Fibroblast of skin of back (primary cell): ENCODE results near the gene DNAJC21.
A peak's percentile ranks its signal among the peaks of the same experiment; 100 is the strongest.
"Not testable (repeated sequence)": the region's sequence is repeated elsewhere in the genome, so short reads cannot be mapped to it uniquely, and the experiment has no call there.

Source experiments
- DNase-seq: peaks from one replicate; pipeline ENCODE4 v3.0.0-alpha.2; 2013

DNAJC21 gene

DNA sequence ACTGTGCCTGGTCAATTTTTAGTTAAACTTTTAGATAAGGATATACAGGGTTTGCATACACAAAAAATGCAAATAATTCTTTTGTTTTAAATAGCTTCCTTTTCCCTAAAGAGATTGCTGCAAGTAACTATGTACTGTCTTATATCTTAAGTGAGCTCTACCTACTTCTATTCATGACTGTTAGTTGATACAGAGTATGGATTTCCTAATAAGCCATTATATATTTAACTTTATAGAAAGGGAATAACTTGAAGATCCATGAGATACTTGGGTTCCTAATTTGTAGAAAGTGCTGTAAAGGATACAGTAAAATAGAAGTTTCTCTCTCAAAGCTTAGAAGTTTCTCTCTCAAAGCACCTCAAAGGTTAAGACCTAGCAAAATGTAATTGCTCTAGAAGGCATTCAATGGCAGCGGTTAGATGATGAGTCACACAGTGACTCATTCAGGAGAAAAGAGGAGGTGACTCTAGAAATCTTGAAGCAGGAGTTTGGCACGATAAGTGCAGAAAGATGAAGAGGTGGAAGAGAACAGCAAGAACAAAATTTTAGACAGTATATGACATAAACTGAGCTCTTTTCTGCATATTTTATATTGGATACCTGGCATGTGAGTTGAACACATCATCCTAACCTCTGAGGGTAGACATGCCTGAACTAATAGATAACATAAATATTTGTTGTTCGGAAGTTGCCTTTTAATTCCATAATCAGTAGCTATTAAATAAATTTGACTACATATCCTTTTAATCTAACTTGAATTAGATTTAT is 5.5 kb upstream of the DNAJC21 start:
- peak; percentile 87 for DNase-seq

DNA sequence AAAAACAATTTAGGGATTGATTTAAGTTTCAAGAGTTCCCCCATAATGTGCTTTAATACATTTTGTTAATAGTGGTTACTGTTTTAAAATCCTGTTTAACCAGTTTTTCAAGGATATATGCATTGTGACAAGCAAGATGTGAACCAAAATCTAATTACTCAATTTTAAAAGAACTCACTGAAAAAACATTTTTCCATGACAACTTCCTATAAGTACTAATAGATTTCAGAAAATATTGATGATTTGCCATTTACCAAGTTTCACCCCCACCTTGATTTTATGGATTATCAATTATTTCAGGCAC is 4.9 kb upstream of the DNAJC21 start:
- no peak for DNase-seq

DNA sequence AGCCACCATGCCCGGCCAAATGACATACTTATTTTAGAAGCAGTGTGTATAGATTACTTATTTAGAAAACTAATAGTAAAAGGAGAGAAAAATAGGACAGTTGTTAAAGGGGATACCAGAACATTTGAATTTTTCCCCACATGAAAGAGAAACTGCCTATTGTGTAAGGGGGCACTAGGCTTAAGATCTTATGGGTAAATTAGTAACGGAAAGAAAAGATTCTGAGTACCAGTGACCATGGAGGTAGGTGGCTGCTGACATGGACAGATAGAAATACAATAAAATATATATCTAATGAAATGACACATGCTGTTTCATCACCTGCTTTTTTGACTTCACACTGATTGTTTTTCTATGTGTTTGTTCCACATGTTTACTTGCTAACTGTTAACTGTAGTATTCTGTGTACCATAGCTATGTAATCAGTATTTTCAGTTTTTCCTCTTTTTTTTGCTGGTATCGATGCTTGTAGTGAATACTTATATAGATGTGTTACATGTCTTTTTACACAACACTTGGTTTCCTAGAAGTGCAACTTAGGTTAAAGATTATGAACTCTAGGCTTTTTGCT is 3.0 kb upstream of the DNAJC21 start:
- DNase-seq = no peak

DNA sequence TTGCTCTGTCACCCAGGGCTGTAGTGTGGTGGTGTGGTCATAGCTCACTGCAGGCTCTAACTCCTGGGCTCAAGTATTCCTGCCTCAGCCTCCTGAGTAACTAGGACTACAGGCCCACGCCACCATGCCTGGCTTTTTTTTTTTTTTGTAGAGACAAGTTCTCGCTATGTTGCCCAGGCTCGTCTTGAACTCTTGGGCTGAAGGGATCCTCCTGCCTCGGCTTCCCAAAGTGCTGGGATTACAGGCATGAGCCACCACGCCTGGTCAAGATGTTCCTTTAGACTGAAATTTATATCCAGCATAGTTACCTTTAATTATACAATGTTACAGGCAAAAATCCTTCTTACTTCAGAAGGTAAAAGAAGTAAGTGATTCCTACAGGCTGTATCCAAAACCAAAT is 1.6 kb upstream of the DNAJC21 start:
- no peak for DNase-seq

DNA sequence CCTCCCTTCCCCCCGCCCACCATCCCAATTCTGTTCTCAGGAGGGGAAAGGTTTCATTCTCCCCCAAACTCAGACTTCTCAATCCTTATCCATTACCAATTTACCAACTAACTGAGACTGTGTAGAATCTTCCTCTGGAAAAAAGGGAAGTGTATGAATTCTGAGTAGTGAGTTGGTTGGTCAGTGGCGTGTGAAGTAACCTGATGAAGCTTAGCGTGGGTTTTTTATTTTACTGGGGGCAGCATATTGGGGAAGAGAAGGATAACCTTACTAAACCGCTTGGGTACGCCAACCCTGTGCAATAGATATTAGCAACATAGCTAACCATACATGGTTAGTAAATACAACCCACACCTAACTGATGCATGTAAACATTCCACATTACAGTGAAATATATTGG is 1.1 kb upstream of the DNAJC21 start:
- DNase-seq = no peak

DNA sequence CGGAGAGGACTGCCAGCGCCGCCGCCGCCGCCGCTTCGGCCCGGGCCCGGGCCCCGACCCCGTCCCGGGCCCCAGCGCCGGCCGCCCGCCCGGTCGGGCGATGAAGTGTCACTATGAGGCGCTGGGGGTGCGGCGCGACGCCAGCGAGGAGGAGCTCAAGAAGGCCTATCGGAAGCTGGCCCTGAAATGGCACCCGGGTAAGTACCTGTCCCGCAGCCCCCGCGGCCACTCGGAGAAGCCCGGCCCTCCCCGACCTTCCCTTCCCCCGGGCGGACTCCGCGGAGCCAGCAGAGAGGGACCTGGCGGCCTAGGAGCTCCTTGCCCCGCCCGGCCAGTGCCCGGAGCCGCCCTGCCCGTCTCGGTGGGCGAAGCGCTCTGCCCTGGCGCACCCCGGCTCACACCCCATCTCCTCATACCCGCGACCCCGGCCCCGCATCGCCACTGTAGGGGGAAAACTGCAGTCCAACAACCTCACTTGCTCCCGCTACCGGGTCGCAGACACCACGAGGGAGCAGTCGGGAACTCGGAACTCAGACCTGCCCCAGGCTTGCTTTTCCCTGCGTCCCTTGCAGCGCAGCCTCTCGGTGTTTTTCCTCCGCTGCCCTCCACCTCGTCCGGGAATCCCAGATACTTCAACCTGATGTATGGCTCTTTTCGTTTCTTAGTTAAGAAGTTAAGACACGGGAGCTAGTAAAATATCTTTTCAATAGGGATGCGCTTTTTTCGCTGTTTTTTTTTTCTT is 532 bp downstream of the DNAJC21 start:
- peak; percentile 82 for DNase-seq

DNA sequence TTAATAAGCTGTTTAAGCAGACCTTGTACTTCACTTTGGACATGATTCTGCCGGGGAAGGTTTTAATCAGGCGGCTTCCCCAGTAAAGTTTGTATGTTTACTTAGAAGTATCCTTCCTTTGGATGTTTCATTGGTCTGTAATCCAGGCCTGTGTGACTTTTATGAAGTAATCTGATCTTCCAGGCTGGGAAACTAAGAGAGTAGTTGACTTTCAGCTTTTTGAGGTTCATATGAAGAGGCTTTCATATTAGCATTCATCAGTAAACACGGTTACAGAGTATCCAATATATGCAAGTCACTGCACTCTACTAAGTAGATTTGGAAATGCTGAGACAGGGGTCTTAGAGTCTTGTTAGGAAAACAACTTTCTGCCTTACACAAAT is 1.1 kb downstream of the DNAJC21 start:
- DNase-seq = peak; percentile 29

DNA sequence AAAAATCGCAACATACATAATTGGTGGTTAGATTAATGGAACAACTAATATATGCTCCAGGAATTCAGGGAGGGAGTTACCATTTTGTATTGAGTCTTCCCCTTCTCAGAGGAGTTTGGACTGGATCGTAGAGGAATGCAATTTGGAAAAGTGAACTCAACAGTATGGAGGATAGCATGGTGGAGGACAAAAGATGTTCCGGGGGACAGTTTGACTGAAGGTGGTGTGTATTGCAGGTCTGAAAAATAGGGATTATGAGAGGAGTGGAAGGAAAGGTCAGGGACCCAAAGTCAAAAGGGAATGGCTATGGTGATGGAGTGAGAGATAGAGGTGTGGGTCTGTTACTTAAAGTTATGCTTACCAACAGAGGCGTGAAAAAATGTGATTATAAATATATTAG is 1.5 kb downstream of the DNAJC21 start:
- no peak for DNase-seq

DNA sequence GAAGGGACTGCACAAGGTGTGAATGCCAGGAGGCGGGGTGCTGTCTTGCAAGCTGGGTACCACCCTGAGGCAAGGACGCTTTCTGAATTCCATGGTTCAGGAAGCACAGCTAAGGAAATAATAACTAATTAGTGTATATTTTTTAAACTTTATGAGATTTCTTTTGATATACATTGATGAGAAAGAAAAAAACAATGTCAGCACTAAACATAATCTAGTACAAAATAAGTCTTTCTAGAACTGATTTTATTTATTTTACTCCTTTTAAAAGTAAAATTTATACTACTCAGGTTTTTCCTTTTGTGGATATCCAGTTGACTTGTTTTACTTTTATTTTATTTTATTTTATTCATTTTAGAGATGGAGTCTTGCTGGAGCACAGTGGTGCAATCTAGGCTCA is 3.6 kb downstream of the DNAJC21 start:
- no peak for DNase-seq

DNA sequence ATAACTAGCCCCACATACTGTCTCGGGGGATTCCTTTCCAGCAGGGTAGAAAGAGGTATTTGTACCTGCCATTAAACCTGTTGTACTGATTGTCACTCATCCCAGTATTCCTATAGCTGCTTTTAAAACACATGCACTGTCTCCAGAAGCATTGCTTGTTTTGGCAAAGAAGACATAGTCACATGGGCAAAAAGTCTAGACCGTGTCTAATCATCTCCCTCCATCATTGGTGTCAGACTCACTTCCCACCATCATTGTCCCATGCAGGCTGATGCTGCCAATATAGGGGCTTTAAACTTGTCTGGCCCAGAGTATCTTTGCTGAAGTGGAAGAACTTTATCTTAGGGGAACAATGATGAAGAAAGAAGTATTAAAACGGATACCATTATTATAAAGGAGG is 12.6 kb downstream of the DNAJC21 start:
- DNase-seq = no peak

DNA sequence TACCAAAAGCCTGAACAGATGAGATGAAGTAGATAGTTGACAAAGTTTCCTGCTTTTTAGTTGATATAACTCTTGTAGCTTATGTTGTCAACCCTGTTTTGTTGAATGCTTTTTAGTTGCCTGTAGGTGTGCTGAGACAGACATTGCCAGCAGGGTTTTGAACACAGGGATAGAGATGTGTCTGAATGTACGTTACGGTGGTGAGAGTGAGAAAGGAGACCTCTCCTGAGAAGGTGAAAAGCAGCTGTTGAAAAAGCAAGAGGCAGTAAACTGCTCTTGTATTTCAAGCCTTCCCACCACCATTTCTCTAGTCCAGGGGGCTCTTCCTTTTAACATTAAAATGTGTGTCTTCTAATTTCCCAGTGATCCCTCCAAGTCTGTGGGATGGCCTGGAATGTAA is 14.7 kb downstream of the DNAJC21 start:
- no peak for DNase-seq

DNA sequence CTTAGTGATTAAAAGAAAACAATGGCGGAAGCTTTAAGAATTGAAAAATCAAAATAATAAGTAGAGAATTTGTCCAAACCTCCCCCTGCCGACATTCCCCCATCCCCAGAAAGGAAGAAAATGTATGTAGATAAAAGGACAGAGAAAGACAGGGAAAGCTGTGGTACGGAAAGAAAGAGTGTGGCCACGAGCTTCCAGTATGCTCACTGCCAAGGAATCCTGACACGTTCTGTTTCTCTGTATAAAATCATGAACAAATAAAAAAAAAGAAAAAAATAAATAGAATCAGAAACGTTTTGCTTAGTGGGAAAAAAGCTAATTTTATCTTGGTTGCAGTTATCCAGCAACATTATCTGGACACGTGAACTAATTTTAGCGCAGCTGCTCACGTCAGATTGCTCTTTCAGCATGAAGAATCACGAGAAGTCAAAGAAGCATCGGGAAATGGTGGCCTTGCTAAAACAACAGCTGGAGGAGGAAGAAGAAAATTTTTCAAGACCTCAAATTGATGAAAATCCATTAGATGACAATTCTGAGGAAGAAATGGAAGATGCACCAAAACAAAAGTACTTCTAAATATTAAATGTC is 15.2 kb downstream of the DNAJC21 start:
- DNase-seq = no peak

DNA sequence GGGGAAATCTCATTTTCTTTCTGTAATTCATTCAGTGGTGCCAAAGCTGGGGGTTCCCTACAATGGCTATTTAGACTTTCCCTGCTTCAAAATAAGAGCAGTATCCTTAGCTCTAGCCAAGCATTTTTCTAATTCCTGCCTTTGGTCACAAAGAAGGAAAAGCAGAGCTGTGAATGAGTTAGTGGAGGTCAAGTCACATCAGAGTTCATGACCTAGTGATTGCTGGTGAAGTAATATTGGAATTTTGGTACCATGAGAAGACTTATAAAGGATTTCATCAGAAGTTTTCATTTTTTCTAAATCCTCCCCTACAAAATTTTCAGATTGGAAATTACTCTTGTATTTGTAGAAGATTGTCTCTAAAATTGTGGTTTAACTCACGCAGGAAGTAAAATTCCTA is 28.0 kb downstream of the DNAJC21 start:
- no peak for DNase-seq

DNA sequence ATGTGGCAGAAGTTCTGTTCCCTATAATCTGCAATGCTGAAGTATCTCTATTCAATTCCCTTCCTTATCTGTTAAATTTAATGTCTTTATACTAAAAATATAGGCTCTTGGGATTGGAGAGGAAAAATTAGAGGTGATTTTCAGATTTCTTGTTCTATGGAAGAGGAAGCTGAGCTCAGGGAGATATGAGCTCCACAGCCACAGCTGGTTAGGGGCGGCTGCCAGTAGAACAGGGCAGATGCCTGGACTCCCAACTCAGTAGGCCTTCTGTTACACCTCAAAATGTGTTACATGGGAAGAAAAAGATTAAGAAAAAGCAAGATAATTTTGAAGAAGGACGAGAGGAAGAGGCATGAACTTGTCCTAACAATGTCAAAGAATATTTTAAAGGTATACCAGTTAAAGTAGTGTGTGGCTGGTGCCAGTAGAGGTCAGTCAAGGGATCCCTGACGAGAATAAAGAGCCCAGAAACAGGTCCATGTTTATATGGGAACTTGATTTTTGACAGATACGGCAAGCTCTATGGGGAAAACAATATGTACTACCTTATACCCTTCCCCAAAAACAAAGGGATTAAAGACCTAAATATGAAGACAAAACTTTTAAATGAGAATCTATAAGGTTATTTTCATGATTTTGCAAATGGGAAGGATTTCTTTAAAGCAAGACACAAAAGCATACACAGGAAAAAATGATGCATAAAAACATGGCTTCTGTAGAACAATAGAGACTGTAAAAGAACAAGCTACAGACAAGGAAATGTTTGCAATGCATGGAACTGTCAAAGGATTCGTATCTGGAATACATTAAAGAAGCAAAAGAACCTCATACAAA is 28.7 kb downstream of the DNAJC21 start:
- peak; percentile 28 for DNase-seq

DNA sequence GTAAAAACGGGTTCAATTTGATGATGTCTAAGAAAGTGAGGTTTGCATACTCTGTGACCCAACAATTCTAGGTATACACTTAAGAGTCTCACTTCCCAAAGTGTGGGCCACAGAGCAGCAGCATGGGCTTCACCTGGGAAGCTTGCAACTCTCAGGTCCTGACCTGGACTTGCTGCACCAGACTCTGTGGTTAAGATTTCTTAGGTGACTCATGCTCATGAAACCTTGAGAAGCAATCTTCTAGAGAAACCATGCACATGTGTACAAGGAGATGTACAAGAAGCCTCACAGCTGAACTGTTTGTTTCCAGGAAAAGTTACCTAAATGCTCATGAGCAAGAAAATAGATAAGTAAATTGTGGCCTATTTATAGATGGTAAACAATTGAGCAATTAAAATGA is 30.0 kb downstream of the DNAJC21 start:
- peak; percentile 15 for DNase-seq

DNA sequence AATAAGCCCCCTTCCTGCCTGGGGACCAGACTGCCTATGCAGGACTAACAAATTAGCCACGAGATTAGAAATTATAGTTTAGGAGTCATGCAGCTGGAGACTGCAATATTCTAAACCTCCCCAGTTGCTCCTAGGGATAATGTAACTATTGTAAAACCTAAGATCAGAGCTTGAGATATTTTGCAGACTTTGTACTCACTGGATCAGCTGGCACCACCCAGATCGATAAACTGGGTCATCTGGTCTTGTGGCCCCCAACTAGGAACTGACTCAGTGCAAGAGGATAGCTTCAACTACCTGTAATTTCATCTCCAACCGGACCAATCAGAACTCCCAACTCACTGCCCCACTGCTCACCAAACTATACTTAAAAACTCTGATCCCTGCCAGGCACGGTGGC is 38.2 kb downstream of the DNAJC21 start:
- no peak for DNase-seq

DNA sequence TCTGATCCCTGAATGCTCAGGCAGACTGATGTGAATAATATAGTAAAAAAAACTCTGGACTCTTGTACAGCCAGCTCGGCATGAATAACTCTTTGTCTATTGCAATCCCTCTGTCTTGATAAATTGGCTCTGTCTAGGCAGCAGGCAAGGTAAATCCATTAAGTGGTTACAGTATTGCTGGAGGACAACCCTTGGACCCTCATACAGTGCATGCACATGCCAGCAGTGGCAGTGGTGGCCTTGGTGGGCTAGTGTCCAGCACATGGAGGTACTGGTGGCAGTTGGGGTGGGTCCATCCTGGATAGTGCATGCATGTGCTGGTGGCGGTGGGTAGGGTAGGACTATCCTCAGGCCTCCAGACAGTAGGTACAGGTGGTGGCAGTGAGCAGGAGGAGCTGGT is 38.9 kb downstream of the DNAJC21 start:
- no peak for DNase-seq

DNA sequence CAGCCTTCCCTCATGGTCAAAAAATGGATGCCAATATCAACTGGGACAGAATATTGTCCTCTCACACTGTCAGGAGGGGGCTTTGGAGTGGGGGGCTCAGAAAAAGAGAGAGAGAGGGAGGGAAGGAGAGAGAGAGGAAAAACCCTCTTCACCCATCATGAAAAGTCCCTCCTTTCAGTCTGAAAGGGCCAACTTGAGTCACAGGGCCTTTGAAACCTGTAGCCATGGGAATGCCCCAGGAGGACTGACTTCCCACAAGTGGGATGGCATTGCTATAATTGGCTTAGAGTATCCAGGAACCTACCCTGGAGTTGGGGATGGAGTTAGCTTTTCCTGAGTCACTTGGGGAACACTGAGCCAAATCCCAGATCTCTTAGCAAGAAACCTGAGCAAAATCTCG is 41.2 kb downstream of the DNAJC21 start:
- DNase-seq = no peak

DNA sequence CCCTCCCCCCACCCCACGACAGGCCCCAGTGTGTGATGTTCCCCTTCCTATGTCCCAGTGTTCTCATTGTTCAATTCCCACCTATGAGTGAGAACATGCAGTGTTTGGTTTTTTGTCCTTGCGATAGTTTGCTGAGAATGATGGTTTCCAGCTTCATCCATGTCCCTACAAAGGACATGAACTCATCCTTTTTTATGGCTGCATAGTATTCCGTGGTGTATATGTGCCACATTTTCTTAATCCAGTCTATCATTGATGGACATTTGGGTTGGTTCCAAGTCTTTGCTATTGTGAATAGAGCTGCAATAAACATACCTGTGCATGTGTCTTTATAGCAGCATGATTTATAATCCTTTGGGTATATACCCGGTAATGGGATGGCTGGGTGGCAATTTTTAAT is 42.3 kb downstream of the DNAJC21 start:
- not testable (repeated sequence) for DNase-seq

DNA sequence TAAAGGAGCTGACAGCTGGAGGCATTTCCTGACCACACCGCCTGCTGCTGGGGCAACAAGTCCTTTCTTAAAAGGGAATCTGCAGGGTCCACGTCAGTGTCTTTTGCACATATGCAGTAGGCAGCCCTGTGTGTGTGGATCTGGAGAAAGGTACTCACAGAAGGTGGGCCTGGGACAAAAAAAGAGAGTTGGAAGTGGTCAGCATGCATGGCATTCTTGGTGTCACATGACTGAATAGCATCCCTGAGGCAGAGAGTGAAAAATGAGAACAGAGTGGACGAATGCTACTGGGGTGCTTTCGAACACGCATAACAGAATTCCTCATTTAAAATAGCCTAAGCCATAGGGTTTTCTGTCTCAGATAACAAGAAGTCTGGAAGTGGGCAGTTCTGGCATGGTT is 47.0 kb downstream of the DNAJC21 start:
- DNase-seq = no peak

DNA sequence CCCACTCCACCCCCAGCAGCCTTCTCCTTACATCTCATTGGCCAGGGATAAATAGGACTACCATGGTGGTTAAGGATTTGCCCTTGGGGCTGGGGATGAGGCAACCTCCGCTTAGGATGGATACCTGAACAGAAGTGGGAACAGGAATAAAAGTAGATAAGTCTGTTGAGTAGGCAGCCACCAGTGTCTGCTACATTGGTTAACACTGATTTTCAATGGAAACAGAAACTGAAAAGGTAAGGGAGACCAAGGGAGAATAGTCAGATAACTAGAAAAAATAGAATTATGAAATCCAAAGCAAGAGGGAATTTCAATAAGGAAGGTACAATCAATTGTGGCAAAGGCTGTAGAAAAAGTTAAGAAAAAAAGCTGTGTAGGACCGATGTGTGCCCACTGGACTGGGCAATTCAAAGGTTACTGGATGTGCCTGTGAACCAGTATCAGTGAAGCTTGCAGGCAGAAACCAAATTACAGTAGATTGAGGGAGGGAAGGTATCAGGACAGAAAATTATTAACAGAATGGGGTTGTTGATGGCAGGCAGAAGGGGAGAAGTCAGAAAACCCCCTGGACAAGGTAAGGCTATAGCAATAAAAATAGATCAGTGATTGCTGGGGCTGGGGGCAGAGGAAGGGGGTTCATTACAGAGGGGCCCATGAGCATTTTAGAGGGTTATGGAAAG is 48.7 kb downstream of the DNAJC21 start:
- DNase-seq = no peak

DNA sequence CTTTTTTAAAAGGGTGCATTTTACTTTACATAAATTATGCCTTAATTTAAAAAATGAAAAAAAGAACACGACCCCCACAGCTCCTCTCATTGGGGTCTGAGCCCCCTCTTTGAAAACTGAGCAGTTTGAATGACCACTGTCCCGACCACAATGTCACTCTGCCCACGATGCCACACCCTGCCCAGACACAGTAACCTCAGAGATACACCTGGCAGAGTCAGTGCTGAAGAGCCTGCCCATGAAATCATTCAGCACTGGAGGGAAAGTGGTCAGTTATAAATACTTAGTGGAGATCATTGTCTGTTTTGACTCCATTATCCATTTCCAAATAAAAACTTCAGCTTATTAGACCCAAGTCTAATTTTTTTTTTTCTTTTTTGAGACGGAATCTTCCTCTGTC is 49.3 kb downstream of the DNAJC21 start:
- DNase-seq = no peak
